ENCODE data around the gene METTL17.
A peak's percentile ranks its signal among the peaks of the same experiment; 100 is the strongest.

The METTL17 gene

DNA sequence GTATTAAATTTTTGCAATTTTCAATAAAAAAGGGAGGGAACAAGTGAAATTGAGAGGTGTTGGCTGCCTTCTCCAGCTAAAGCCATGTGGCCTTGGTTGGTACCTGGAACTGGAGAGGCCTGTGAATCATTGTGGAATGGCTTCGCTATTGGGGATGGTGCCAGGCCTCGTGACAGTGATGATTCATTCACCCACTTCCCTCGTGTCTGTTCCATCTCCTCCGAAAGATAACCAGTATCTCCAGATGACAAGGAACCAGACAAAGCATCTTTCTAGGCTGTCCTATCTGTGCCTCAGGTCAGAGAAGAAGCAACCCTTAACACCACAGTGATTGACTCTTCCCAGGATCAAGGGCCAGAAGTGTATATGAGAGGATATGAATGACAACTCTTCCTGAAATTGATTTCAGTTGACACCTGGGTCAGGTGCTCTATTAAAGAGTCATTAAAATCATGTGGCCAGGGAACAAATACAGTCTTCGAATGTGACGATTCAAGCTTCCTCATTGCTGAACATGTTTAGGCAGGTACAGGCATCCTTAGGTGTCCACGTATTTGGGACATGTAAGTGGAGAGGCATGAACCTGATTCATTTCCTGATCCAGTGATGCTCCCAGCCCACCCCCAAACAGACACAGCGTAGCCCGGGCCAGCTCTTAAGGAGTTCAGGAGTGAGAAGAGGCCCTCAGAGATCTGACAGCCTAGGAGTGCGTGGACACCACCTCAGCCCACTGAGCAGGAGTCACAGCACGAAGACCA lies 52.1 kb downstream of the METTL17 start, which contains the start of gene RNASE7:
Gene RNASE7, plus strand, starts transcription at position 687 of the 758 bp plus-strand sequence. CDS start 631 bp downstream, outside the sequence.
- DNase-seq: peak in 1 of 56 donors; percentile 35

GRCh38 chr14:21042918-21043317 lies 53.1 kb downstream of the METTL17 start:
- DNase-seq: peak in 46 of 56 donors; percentile 8 to 75 (median 44)

DNA sequence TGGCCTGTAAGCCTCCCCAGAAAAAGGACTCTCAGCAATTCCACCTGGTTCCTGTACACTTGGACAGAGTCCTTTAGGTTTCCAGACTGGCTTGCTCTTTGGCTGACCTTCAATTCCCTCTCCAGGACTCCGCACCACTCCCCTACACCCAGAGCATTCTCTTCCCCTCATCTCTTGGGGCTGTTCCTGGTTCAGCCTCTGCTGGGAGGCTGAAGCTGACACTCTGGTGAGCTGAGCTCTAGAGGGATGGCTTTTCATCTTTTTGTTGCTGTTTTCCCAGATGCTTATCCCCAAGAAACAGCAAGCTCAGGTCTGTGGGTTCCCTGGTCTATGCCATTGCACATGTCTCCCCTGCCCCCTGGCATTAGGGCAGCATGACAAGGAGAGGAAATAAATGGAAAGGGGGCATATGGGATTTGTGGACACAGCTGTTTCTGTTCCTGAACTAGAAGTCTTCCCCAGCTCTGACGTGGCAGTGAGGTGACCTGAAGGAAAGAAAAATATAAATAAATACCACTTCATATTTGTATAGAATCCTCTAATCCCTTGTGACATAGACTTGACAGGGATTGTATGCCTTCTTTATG lies 53.7 kb downstream of the METTL17 start:
- no peak for DNase-seq

- no peak for DNase-seq
These were observed 54.3 kb downstream of the METTL17 start for GRCh38 chr14:21043974-21044618.

Data from amygdala (tissue), 56 donors.